Activated gamma-delta T cell treated with Interleukin-2 at 50 U/mL for 16 hours (primary cell): ENCODE data around the gene ASB4.
"Not testable (repeated sequence)": the region's sequence is repeated elsewhere in the genome, so short reads cannot be mapped to it uniquely, and the experiment has no call there.

Source experiments
- DNase-seq: peaks from one replicate; pipeline ENCODE4 v3.0.0-alpha.2; 2020

ASB4 gene

GRCh38 chr7:95527776-95528250 is 42.1 kb downstream of the ASB4 start:
- no peak for DNase-seq

DNA sequence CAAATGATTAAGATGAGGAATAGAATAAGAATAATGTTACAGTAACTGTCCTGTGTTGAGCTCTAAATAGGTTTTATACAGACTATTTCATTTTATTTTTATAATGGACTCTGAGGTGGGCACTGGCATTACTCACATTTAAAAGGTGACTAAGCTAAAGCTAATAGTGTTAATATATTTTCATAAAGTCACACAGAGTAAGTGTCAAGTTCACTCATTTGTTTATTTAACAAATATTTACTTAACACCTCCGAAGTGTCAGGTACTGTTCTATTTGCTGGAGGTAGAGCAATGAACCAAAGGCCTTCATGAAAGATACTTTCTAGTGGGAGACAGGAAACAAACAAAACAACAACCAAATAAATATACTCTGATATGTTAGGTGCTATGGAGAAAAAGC is 44.0 kb downstream of the ASB4 start:
- DNase-seq = no peak

DNA sequence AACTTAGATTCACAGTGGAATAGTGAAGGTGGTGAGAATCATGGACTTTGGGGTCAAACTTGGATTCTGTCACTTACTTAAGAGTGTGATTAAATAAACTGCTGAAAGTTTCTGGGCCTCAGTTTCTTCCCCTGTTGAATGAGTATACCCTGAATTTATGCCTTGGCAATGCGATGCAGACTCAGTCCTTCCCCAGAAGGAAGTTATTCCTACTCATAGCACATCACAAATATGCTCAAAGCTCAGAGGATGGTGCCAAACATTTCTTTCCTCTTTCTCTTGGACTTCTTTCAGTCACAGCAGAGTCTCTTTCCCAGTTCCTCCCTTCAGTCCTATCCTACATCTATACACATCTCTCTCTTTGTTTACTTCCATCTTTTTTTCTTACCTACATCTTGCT is 45.1 kb downstream of the ASB4 start:
- no peak for DNase-seq

DNA sequence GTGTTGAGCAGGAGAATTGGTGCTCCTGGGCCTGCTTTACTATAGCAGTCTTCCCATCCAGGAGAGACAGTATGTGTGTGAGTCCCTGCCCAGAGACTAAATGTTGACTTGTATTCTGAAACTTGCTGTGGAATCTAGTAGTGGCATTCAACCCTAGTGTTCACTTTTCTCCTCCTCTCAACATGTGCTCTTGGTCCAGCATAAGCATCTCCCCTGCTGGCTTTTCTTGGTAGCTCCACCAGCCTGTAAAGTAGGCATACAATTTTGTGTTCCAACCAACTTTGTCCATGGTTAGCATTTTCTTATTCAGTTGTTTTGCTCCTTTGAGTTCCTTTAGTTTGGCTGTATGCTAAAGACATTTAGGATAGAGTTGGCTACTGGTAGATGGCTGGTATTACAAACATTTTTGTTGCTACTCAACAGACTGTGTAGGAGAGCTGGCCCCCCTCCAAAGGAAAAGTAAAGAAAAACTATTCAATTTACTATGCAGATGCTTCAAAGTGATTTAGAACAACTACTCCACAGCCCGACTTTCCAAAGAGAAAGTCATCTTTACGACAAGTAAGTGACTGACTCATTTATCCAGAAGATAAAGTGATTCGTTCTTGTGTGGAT is 46.0 kb downstream of the ASB4 start:
- no peak for DNase-seq

DNA sequence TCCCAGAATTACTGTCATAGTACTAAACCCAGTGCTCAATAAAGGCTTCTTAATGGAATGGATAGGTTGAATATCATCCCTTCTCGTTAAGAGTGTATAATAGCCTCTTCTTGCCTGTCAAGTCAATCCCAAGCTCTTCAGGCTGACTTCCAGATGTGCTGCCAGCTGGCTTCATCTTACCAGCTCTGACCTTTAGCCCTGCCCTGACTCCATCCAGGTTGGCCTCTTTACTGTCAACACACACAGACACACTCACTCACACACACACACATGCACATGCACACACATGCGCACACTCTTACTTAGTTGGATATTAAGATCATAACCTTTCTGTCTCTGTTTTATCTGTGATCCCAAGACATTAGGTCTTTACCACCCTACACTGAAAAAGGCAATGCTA is 49.1 kb downstream of the ASB4 start:
- no peak for DNase-seq

- no peak for DNase-seq
These were observed 49.9 kb downstream of the ASB4 start for GRCh38 chr7:95535662-95536061.

DNA sequence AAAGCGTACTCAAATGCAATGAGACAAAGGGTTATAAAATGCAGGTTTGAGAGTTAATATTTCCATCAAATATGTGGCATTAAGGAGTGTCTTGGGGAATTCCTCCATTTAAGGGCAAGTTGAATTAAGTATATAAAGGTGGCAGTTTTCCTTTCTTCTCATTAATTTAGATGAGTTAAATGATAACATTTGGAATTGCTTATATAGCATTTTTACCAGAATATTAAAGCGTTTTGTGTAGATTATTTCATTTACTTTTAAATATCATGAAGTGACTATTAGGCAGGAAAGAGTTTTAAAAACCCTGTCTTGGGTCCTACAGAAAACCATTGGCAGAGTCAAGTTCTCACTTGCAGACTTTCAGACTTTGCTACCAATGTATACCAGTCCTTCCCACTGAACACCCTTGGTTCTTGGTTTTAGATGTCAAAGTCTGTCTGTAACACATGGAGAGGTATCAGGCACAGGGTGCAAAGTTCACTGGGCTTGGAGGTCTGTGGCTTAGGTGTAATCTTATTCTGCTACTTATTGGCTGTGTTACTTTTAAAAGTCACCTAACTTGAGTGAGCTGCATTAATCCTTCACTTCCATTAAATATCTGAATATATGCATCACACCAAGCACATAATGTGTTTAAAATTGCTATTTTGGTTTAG is 51.0 kb downstream of the ASB4 start:
- DNase-seq = no peak

- DNase-seq = no peak
These were observed 51.7 kb downstream of the ASB4 start for GRCh38 chr7:95537468-95537867.

- DNase-seq = no peak
These were observed 53.7 kb downstream of the ASB4 start for GRCh38 chr7:95539426-95539825.

DNA sequence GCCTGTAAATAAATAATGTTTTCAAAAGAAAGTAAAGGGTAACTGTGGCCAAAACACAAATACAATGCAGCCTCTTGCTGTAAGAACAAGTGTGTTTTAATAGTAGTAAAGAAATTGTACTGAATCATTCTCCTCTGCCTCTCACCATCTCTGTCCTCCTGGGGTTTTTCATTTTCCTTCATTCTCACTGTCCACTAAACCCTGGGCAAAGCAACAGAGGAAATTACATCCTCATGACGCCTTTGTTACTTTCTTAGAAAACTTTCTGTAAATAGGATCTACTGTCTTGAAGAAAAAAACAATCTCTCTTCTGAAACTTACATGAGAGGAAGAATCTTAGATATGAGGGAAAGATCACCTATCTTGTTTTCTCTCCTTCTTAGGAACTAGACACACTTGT is 54.6 kb downstream of the ASB4 start:
- DNase-seq = no peak

GRCh38 chr7:95543312-95543711 is 57.6 kb downstream of the ASB4 start:
- DNase-seq = no peak

DNA sequence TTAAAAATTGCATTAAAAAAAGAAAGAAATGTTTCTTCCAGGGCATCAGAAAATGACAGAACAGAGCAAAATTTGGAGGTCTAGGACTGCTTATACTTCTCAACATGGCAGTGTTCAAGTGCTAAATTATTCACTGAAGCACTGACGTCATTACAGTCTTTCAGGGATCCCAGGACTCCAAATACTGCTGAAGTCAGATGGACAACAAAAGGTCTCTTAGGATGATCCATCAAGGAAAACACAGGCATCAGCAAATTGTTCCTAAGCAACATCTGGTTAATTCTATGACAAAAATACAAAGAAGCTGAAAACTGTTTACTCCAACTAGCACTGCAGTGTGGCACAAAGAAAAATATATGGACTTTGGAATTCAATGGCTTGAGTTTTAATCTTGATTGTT is 58.4 kb downstream of the ASB4 start:
- DNase-seq = no peak

GRCh38 chr7:95545007-95545615 is 59.4 kb downstream of the ASB4 start:
- DNase-seq = no peak

- DNase-seq = no peak
These were observed 59.9 kb downstream of the ASB4 start for GRCh38 chr7:95545673-95546072.

- no peak for DNase-seq
These were observed 60.9 kb downstream of the ASB4 start for GRCh38 chr7:95546647-95547046.

- no peak for DNase-seq
These were observed 61.9 kb downstream of the ASB4 start for GRCh38 chr7:95547361-95548348.

- DNase-seq = no peak
These were observed 64.2 kb downstream of the ASB4 start for GRCh38 chr7:95549818-95550529.

DNA sequence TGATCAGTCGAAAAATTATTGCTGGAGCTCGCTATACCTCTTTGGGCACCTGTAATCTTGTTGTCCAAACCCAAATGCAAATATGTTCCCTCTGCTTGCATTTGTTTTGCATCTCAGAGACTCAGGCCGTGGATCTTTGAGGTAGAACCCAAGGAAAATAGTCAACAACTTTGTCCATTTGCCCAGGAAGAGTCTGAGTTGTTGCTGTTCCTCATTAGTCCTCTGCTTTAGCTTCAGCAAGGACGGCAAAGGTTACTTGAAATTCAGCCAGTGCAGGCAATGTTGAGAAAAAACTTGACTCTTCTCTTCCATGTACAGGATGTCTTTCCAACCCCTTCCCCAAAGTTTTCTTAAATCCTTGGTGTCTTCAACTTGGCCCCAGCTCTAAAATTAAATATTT is 64.8 kb downstream of the ASB4 start:
- no peak for DNase-seq

GRCh38 chr7:95552010-95552926 is 66.5 kb downstream of the ASB4 start:
- DNase-seq = not testable (repeated sequence)

GRCh38 chr7:95553939-95554338 is 68.2 kb downstream of the ASB4 start:
- DNase-seq = no peak

DNA sequence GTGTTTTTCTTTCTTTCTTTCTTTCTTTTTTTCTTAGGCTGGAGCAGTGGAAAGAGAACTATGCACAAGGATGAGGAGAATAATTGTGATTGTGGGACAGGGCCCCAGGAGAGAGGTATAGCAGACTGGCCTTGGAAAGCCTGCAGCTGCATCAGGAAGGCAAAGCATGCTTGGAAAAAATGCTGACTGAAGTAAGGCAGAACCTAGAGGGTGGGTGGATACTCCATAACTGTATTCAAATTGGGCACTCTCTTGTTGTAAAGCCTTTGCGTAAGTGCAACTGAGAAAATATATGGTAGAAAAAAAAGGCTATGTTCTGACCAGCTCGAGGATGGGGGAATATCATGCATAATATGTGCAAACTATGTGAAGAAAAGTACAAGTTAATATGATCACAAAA is 71.0 kb downstream of the ASB4 start:
- no peak for DNase-seq
